IMR-90 (cell line): Measurements from ENCODE around the gene COA1.

ENCODE experiments used
- FOS ChIP-seq: fragments of 150-350 bp; IDR thresholded peaks from 2 replicates; pipeline ENCODE4 v1.6.1; 2016; ENCODE audit warnings: low read depth, low read length
- NFE2L2 ChIP-seq: fragments of 150-350 bp; IDR thresholded peaks from 2 replicates; pipeline ENCODE4 v1.6.1; 2016; ENCODE audit warnings: low read depth, mild to moderate bottlenecking, low read length
- TF ChIP-seq, protein P1 (sequence below): conservative IDR thresholded peaks from 2 replicates; pipeline ENCODE4 v1.5.1; 2012; ENCODE audit warnings: mild to moderate bottlenecking, low read depth, low read length, improper control_type of control experiment

DNA sequence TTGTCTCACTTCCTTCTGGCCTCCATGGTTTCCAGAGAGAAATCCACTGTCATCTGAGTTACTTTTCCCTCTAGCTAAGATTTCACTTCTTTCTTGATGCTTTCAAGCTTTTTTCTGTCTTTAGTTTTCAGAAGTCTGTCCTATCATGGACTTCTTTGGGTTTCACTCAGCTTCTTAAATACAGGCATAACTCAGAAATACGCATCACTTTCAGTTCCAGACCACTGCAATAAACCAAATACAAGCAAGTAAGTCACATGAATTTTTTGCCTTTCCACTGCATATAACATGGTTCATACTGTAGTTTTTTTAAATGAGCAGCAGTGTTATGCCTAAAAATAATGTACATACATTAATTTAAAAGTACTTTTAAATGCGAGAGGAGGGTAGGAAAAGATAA lies 97.8 kb downstream of the COA1 start:
- TF ChIP-seq NFE2L2: no peak
- TF ChIP-seq, protein P1, sequence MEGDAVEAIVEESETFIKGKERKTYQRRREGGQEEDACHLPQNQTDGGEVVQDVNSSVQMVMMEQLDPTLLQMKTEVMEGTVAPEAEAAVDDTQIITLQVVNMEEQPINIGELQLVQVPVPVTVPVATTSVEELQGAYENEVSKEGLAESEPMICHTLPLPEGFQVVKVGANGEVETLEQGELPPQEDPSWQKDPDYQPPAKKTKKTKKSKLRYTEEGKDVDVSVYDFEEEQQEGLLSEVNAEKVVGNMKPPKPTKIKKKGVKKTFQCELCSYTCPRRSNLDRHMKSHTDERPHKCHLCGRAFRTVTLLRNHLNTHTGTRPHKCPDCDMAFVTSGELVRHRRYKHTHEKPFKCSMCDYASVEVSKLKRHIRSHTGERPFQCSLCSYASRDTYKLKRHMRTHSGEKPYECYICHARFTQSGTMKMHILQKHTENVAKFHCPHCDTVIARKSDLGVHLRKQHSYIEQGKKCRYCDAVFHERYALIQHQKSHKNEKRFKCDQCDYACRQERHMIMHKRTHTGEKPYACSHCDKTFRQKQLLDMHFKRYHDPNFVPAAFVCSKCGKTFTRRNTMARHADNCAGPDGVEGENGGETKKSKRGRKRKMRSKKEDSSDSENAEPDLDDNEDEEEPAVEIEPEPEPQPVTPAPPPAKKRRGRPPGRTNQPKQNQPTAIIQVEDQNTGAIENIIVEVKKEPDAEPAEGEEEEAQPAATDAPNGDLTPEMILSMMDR: no peak
- no peak for TF ChIP-seq FOS
